GM19238 (cell line): ENCODE results near the gene SAP30L.

ENCODE experiments used
- DNase-seq: peaks from one replicate; pipeline ENCODE4 v3.0.0; 2011; ENCODE audit warnings: low spot score; ENCODE audit not compliant: insufficient read length

Gene SAP30L, protein sequence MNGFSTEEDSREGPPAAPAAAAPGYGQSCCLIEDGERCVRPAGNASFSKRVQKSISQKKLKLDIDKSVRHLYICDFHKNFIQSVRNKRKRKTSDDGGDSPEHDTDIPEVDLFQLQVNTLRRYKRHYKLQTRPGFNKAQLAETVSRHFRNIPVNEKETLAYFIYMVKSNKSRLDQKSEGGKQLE

DNA sequence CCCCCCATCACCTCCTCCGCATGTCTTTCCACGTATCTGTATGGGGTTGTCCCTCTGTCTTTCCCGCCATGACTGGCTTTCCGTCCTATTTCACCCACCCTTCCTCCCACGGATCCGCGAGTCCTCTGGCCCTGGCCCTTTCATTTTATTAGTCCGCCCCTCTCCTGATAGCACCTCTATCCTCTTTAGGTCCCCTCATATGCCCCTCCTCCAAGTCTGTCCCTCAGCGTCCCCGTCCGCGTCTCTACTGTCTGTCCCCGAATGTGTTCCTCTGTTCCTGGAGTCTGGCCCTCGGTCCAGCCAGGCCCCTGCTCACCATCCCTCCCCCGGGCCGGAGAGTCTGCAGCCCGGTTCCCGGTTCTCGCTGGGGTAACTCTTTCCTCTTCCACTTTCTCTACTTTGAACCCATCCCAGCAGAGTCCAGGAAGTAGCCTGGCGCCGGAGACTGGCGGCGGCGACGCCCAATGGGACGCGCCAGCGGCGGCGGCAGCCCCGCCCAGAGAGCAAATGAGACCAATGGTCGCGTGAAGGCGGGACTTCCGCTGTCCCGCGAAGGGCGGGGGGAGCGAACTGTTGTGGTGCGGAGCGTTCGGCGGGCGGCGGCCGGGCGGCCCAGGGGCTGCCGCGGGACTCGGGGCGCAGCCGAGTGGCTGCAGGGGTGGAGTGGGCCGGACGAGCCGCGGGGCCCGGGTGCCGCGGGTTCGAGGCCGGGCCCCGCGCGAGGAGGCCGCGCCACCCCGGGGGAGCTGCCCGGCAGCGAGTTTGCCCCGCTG lies at the start of gene SAP30L:
Gene SAP30L (plus strand): TSS at position 576 of the 773 bp plus-strand sequence. CDS start 608 bp downstream, outside the sequence.
- peak; percentile 99 for DNase-seq

DNA sequence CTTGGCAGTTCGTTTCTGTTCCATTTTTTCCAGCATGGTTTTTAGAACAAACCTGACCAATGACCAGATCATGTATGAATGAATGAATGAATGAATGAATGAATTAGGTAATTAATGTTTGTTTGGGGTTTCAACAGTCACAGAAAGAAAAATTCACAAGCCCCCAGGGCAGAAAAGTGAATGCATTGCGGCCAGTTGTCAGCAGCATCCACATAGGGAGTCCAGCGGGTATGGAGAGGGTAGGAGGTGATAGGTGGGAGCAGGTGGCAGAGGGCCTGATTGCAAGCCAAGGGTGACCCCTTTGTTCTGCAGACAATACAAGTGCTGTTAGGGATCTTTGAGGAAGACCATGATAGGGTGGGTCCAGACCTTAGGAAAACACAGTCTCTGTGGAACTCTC lies 49.7 kb upstream of the SAP30L start:
- no peak for DNase-seq

DNA sequence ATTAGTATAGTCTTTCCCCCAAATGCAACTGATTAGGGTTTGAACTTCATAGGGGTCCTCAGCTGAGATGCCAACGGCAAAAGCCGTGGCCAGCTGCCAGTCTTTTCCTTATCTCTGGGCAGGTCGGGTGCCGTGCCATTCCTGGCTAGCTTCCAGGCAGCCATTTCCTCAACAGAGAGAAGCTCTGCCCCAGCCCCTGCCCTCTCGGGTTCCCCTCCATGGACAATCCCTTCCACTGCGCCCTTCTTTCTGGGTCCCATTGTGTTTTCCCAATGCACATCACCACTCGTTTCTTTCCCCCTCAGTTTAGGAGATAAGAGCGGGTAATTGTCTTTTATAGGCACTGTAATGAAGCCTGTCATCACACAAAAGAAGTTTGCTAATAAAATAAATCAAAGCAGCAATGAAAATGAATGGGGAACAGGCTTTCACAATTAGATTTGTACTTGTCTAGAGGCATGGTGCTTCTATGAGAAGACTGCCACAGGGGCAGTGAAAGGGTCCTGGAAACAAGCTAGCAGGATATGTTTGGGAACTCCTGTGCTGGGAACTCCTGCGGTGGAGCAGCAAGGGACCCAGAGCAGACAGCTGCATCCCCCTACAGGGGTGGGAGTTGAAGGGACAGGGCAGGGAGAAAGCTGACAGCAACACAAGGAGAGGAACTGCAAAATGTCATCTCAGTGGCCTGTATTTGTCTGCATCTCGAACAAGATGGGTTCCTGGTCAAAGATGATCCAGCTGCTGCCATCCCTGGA lies 48.0 kb upstream of the SAP30L start:
- no peak for DNase-seq

DNA sequence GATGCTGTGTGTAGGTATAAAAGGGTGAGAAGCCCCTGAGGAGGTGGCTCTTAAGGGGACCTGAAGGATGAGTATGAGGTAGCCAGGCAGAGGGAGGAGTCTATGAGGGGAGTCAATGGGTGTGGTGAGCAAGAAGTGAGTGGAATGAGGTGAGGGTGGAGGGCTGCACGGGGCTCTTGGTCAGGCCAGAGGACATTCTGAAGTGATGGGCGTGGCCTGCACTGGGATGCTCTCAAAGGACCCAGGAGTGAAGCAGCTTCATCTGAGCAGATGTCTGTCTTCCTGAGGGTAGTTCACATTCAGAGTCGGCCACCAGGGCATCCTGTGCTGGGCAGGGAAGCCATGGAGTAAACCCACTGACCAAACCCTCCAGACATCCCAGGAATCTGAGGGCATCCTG lies 45.1 kb upstream of the SAP30L start:
- no peak for DNase-seq

DNA sequence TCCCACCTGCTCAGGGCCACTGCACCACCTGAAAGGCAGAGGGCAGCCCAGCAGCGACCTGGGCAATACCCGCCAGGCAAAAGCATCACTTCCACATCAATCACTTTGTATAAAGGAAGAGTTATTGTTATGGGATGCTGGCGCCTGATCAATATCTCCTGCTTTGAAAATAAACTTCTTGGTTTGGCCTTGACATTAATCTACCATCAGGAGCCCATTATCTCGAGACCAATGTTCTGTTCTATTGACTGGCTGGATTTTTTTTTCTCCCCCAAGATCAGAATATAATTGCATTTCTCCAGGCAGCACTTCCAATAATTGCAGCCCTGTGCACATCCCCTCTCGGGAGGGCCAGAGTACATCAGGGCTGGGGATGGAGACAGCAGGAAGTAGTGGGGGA lies 44.4 kb upstream of the SAP30L start:
- no peak for DNase-seq

DNA sequence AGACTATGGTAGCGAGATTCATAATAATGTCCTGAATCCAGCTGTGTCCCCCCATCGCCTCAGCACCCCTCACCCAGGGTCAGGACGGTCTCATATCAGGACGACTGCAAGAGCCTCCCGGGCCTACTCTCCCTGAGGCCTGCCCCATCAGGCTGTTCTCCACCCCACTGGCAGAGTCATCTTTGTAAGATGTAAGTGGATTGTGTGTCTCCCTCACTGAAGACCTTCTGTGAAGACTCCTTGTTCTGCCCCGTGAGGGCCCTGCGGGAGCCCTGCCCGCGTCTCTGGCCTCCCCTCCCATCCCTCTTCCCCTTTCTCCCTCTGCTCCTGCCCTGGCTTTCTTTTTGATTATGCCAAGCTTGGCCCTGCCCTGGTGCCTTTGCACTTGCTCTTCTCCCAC lies 43.9 kb upstream of the SAP30L start:
- no peak for DNase-seq

DNA sequence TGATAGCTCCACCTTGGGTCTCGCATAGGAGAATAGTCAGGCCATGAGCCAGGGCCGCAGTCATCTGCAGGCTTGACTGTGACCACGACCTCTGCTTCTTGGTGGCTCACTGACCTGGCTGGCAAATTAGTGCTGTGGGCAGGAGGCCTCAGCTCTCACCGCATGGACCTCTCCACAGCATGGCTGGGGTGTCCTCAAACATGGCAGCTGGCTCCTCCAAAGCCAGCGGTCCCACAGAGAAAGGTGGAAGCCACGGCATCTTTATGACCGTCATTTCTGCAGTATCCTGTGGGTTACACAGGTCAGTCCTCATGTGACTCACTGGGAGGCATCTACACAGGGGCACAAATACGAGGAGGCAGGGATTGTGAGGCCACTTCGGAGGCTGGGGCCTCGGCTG lies 43.2 kb upstream of the SAP30L start:
- no peak for DNase-seq

DNA sequence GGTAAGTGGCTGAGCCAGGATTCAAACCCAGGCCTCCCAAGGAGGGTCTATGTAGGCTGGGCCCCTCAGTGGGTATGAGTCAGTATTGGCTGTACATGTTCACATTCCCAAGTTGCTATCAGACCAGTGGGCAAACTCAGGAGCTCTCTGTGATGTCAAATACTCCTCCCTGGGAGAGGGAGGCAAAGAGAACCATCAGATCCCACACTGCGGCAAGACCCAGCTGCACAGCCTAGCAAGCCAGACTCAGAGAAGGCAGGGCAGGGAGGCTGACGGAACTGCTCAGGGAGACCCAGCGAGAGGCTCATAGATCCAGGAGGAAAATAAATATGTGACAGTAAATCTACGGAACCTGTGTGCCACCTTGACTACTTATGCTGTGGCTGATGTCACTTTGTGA lies 42.6 kb upstream of the SAP30L start:
- no peak for DNase-seq

DNA sequence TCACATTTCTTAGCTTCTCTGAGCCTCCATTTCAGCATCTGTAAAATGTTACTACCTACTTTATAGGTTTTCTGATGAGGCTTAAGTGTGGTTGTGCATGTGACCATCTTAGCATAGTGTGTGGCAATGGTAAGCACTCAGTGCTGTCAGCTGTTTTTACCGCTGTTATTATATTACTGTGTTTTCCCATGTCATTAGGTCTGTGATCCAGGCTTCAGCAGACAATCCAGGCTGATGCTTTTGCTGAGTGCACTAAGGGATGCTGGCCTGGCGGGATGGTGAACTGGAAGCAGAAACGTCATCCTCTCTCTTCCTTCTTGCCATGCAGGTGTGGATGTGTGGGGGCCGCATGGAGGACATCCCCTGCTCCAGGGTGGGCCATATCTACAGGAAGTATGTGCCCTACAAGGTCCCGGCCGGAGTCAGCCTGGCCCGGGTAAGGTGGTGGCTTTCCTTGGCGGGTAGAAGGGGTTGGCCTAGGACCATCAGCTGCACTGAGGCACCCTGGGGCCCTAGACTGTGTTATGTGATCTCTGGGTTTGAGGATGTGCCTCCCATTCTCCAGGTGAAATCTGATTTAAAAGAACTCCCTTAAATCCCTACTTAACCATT lies 41.9 kb upstream of the SAP30L start:
- no peak for DNase-seq

DNA sequence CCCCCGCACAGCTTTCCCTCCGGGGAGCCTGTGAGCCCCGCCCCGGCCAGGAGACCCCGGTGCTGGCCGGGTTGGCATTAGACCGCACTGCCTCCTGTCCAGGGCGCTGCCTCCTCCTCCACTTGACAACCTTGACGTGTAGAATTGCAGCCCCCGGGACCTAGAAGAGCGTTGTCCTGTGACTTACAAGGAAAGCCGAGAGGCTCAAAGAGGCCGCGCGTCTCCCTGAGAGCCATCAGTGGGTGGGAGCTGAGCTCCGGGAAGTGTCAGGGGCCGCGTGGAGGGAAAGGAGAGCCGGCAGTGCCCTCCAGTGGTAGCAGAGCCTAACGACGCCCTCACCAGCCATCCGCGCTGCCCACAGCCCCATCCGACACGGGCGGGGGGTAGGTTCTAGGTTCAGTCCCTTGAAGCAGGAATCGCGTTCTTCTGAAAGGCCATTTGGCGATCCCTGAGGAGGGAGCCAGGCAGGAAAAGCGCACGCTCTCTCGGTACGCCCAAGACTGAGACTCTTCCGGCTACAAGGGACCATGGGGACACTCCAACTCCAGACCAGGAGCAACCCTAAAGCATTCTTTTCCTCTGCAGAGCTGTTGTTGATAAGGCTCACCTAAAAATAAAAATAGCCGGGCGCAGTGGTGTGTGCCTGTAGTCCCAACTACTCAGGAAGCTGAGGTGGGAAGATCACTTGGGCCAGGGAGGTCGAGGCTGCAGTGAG lies 40.6 kb upstream of the SAP30L start:
- peak; percentile 87 for DNase-seq

DNA sequence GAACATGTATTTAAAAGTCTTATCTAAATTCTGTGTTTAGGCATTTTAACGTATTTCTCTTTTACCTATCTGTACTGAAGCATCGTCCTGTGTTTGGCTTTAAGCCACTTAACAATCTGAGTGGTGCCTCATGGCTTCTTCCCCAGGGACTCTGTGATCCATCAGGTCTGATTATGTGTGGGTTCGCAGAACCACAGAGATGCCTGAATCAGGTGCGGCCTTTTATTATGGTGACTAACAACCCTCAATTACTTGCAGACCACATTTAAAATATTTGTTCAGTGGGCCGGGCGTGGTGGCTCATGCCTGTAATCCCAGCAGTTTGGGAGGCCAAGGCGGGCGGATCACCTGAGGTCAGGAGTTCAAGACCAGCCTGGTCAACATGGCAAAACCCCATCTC lies 39.6 kb upstream of the SAP30L start:
- no peak for DNase-seq

DNA sequence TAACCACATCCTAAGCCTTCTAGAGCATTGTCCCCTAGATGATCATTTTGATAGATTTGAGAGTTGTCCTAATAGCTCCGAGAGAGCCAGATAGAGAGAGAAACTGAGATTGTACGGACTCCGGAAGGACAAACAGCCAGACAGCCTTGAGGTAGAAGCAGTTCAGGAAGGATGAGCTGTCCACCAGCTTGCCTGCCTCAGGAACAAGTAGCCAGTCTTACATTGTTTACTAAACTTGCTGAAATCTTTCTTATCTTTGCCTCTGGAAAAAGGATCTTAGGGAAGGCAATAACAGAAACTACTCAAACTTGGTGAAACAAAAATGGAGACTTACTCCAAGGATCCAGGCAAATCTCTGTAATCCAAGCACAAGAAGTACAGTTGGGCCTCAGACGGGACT lies 39.0 kb upstream of the SAP30L start:
- DNase-seq: no peak

DNA sequence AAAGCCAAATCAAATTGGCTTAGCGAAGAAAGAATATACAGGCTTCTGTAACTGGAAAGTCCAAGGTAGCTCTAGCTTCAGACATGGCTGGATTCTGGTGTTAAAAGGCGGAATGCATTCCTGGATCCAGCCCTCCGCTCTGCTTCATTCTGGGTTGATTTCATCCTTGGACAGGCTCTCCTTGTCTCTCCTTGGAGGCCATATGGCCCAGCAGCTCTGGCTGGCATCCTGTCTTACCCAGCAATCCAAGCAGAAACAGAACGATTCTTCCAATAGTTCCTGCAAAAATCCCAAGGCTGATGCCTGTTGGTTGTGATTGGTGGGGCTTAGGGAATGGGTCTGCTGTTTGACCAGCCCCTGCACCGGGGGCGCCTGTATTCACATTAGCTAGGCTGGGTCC lies 37.0 kb upstream of the SAP30L start:
- no peak for DNase-seq

DNA sequence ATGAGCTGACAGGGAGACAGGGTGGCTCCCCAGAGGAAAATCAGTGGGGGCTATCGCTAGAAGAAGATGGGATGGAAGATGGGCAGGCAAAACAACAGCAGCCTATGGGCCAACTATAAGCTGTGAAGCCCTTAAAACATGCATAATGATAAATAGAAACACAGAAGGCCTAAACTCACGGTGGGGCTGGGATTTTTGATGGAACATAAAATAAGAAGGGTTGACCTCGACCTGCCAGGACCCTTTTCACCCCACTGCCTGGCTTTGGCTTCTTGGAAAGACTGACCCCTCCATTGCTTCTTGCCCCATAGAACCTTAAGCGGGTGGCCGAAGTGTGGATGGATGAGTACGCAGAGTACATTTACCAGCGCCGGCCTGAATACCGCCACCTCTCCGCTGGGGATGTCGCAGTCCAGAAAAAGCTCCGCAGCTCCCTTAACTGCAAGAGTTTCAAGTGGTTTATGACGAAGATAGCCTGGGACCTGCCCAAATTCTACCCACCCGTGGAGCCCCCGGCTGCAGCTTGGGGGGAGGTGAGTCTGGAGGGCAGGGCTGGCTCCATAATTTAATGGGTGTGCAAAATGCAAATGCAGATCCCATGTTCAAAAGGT lies 36.5 kb upstream of the SAP30L start:
- DNase-seq: no peak

DNA sequence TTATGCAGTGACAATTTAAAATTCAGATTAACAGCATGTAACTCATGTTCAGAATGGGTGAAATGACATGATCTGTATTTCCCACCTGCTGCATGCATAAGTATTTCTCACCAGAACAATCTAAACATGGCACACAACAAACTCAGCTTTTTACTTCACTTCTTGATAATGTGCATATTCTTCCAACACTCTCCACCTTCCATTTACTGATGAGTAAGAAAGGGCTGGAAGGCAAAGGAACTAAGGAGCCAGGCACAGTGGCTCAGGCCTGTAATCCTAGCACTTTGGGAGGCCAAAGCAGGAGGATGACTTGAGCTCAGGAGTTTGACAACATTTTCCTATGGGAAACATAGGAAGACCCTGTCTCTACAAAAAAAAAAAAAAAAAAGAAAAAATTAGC lies 35.8 kb upstream of the SAP30L start:
- DNase-seq: no peak

DNA sequence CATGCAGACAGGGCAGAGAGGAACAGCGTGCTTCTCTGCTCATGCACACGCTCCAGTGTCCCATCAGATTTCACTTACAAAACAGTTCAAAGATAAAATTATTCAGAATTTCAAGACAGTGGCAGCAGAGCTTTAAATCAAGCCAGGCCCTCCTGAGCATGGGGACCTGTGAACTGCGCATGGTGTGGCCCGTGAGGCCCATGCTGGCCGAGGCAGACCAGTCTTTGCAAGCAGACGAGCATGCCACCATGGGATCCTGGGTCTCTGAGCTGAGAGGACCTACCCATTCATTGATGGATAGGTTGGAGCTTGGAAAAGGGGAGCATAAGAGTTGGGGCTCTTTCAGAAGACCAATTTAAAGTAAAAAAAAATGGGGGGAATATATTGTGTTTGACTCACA lies 35.0 kb upstream of the SAP30L start:
- no peak for DNase-seq

DNA sequence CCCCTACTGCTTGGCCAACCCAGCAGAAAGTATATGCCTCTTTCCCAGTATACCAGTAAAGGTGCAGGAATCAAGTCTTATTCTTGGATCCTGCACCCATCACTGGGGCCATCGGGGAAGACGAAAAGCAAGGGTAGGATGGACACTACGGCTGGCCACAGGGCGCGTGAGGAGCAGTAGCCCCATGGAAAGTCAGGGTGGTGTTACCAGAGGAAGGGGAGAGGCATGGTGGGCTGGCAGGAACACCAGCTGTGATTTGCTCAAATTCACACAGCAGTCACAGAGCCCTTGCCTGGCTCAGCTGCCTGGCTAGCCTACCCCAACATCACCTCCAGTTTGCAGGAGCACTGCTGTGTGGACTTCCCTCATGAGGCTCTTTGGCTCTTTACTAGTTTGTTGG lies 34.5 kb upstream of the SAP30L start:
- no peak for DNase-seq

DNA sequence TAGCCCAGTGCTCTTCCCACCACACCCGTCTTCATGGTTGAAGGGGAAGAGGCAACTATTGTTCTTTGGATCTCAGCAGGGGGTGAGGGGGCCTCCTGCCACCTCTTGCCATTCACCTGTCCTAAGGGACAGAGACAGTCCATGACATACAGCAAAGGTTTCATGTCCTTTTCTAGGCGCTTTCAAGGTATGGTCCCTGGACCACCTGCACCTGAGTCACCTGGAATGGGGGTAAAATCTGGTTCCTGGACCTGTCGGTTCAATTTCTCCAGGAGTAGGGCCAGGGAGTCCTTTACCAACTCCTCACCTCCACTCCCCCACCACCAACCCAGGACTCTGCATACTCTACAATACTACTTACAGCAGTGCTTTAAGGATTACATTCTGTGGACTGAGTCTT lies 33.5 kb upstream of the SAP30L start:
- DNase-seq: no peak

DNA sequence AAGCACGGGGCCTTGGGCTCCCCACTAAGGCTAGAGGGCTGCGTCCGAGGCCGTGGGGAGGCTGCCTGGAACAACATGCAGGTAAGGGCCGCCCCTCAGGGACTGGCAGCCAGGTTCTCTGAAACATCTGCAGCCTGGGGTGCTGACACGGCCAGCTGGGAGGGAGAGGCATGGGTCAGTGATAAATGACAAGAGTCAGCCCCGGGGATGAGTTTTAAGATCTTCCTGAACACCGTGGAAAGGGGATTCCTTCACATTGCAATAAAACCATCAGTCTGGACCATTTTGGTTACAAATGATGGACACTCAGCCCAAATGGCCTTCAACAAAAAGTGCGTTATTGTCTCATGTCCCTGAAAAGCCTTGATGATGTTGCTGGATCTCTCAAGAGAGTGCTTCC lies 32.9 kb upstream of the SAP30L start:
- no peak for DNase-seq

DNA sequence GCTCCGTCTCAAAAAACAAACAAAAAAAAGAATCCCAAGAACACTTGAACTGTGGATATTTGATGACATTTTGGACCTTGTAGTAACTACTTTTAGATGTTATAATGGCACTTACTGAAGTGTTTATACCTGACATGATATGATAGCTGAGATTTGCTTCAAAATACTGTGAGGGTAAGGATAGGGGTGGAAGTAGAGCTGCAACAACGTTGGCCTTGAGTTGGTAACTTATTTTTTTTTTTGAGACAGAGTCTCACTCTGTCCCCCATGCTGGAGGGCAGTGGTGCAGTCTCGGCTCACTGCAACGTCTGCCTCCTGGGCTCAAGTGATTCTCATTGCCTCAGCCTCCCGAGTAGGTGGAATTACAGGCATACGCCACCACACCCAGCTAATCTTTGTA lies 30.7 kb upstream of the SAP30L start:
- no peak for DNase-seq

DNA sequence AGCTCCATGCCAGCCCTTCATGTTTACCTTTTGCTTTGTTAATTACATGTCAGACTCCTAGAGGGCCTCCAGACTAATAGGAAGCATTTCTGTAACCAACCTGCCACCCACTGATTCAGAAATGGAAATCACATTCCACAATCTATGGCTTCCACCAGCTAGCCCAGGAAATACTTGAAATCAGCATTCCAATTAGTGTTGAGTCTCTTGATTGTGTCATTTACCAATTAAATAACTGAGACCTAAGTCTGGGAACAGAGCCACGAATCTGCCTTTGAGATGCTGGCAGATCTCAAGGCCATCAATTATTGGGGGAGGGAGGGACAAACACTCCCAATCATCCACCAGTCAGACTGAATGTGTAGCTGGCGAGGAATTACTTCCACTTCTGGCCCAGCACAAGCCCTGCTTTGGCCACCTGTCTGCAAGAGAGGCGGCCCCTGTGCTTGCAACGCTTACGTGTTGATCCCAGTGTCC lies 27.4 kb upstream of the SAP30L start:
- no peak for DNase-seq
